Testis (tissue), 3 donors: ENCODE measurements around the gene C17orf113. TPM values are rescaled to one million over a fixed set of nuclear protein-coding genes. Genes with fewer than 3 reads are reported as not detected.

Source experiments
- DNase-seq: peaks from one replicate; pipeline ENCODE4 v3.0.0-alpha.2; 2019
- H3K27ac ChIP-seq, 2 donors: fragments of 200-600 bp; sonication (generic); one replicate each; pipeline ENCODE4 v1.5.1; 2019
- H3K27me3 ChIP-seq: fragments of 200-600 bp; sonication (generic); one replicate; pipeline ENCODE4 v1.5.1; 2019
- H3K36me3 ChIP-seq: fragments of 200-600 bp; sonication (generic); one replicate; pipeline ENCODE4 v1.5.1; 2017; ENCODE audit warnings: low read depth; ENCODE audit errors: missing control alignments
- H3K4me1 ChIP-seq: fragments of 200-600 bp; sonication (generic); one replicate; pipeline ENCODE4 v1.5.1; 2019
- H3K4me3 ChIP-seq, 2 donors: fragments of 200-600 bp; sonication (generic); one replicate each; pipeline ENCODE4 v1.5.1; 2017 to 2019
- H3K9me3 ChIP-seq: fragments of 200-600 bp; sonication (generic); one replicate; pipeline ENCODE4 v1.5.1; 2017
- POLR2A ChIP-seq: fragments of 450-650 bp; IDR thresholded peaks from one replicate; pipeline ENCODE4 v1.6.1; 2017; ENCODE audit warnings: antibody characterized with exemption, mild to moderate bottlenecking, moderate library complexity
- WGBS, 2 donors: methylation state at CpG; one replicate each; pipeline ENCODE4 v1.1.5; 2018; 5-methylcytosine and 5-hydroxymethylcytosine counted together
- intact Hi-C: fragments of 100-400 bp; cut with DNase I; formaldehyde crosslinking; loops from one replicate; pipeline ENCODE4 v1.15.1; 2023; ENCODE audit warnings: low total_unique reads
- polyA plus RNA-seq: library from polyadenylated mRNA; stranded (reverse); fragments of 350-450 nt; fragmentation: Illumina TruSeq; extraction: RNeasy Lipid Tissue Mini Kit (QIAGEN cat#74804); gene quantifications from one replicate; pipeline ENCODE4 v1.2.3, GENCODE V29; 2014; ENCODE audit warnings: low read depth, low replicate concordance; ENCODE audit not compliant: insufficient read depth
- total RNA-seq, 2 donors: library from RNA; depleted of rRNA; stranded (reverse); fragments of >200 nt; gene quantifications; one replicate each; pipeline ENCODE4 v1.2.3, GENCODE V29; 2016
- TF ChIP-seq, protein P1 (sequence below), 3 experiments: fragments of 450-650 bp in 2 of 3; fragments of 200-600 bp in 1 of 3; sonication (generic) in 1 of 3; IDR thresholded peaks; one replicate each; pipeline ENCODE4 v1.5.1; 2016 to 2019; ENCODE audit warnings: antibody characterized with exemption in 3 of 3, mild to moderate bottlenecking in 2 of 3, moderate library complexity in 1 of 3

Gene C17orf113
- total and polyA plus RNA-seq, 3 donors from 2014 or later = 2.8 to 11.3 (median 7.7) TPM

DNA sequence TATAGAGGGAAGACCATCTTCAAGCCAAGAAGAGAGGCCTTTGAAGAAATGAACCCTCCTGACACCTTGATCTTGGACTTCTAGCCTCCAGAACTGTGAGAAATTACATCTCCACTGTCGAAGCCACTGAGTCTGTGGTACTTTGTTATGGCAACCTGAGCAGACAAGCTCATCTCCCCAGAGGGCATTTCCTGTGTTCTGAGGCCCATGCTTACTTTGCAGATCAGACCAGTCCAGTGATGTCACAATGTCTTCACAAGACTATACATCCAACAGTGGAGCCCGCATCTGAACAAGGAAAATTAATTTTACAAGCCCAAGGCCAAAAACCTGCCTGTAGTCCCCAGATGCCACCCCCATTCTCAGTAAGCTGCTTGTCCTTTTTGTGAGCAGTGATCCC is 14.8 kb upstream of the C17orf113 start:
- peaks cover 5% of the 10 kb centered on the region for H3K4me1 ChIP-seq
- no peak overlapping the region for H3K4me3 ChIP-seq
- H3K9me3 ChIP-seq = no peaks in the 10 kb centered on the region
- no peak overlapping the region for H3K27ac ChIP-seq
- TF ChIP-seq POLR2A = no peak
- TF ChIP-seq, protein P1, sequence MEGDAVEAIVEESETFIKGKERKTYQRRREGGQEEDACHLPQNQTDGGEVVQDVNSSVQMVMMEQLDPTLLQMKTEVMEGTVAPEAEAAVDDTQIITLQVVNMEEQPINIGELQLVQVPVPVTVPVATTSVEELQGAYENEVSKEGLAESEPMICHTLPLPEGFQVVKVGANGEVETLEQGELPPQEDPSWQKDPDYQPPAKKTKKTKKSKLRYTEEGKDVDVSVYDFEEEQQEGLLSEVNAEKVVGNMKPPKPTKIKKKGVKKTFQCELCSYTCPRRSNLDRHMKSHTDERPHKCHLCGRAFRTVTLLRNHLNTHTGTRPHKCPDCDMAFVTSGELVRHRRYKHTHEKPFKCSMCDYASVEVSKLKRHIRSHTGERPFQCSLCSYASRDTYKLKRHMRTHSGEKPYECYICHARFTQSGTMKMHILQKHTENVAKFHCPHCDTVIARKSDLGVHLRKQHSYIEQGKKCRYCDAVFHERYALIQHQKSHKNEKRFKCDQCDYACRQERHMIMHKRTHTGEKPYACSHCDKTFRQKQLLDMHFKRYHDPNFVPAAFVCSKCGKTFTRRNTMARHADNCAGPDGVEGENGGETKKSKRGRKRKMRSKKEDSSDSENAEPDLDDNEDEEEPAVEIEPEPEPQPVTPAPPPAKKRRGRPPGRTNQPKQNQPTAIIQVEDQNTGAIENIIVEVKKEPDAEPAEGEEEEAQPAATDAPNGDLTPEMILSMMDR (IDR thresholded peaks at IDR 0.05) = no peak
- no peaks in the 10 kb centered on the region for H3K27me3 ChIP-seq
- intact Hi-C loops = no loop called here
- DNase-seq = no peak
- H3K36me3 ChIP-seq = no peaks in the 10 kb centered on the region
- WGBS, 2 donors = 86 to 90% methylated on average over 2 of the region's 2 CpGs

DNA sequence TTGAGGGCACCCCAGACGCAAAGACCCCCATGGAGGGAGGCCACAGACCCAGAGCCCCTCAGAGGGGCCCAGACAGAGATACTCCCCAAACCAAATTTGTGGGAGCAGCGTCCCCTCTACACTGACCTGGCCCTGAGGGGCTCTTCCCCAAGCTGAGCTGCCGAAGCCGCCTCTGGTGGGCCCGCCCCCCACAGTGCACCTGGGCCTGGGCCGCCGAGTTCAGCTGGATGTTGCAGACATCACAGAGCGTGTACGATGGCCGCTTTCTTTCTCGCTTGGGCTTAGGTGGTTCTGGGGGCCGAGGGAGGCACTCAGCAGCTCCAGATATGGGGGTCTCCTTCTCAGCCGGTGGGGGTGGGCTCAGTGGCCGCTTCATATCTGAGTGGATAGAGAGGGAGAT is 12.3 kb upstream of the C17orf113 start:
- Histone ChIP-seq H3K27ac (no peak overlapping the region), H3K4me3 (no peak overlapping the region), H3K4me1 (peaks cover 10% of the 10 kb centered on the region), H3K9me3 (no peaks in the 10 kb centered on the region), H3K36me3 (no peaks in the 10 kb centered on the region), H3K27me3 (no peaks in the 10 kb centered on the region)
- intact Hi-C loops = no loop called here
- 88 to 90% methylated on average over 14 of the region's 14 CpGs for WGBS, 2 donors
- TF ChIP-seq POLR2A = no peak
- TF ChIP-seq, protein P1 (IDR thresholded peaks at IDR 0.05) = no peak
- DNase-seq = no peak

DNA sequence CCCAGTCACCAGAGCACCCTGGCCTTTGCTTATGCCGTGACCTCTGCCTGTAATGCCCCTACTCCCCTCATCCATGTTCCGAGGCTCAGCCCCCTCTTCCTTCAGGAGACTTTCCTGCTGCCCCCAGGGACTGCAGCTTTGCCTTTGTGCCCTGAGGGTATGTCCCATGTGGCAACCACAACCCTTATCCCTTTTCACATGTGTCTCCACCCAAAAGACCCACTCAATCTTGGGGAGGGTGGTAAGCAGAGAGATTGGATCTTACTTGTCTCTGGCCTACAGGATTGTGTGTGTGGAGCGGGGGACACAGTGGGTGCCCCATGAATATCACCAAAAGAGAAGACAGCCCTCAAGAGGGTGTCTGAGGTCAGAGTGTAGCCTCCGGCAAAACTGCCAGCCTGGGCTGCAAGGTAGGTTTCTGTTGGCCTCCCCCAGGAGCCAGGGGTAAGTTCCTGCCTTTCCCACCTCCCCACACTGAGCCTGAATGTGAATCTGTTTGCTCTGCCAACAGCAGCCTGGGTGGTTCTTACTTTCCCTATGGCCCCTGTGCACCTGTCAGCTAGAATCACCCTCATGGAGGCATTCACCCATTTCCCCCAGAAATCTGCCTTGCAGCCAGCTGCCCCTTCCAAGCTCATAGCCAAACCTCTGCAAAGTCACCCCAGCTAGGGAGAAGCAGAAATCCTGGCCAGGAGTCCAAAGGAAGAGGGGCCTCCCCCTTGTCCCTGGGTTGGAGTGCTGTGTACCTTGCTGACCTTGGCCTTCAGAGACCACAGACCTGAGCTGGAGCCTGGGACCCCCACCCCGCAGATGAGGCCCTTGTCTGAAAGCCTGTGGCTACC is 11.5 kb upstream of the C17orf113 start:
- H3K27me3 ChIP-seq = no peaks in the 10 kb centered on the region
- 72 to 77% methylated on average over 4 to 5 of the region's 5 CpGs for WGBS, 2 donors
- H3K27ac ChIP-seq = no peak overlapping the region
- no peaks in the 10 kb centered on the region for H3K36me3 ChIP-seq
- no peaks in the 10 kb centered on the region for H3K9me3 ChIP-seq
- no peak overlapping the region for H3K4me3 ChIP-seq
- TF ChIP-seq POLR2A = no peak
- TF ChIP-seq, protein P1 (IDR thresholded peaks at IDR 0.05) = no peak
- H3K4me1 ChIP-seq = peaks cover 8% of the 10 kb centered on the region
- intact Hi-C loops = no loop called here
- no peak for DNase-seq

DNA sequence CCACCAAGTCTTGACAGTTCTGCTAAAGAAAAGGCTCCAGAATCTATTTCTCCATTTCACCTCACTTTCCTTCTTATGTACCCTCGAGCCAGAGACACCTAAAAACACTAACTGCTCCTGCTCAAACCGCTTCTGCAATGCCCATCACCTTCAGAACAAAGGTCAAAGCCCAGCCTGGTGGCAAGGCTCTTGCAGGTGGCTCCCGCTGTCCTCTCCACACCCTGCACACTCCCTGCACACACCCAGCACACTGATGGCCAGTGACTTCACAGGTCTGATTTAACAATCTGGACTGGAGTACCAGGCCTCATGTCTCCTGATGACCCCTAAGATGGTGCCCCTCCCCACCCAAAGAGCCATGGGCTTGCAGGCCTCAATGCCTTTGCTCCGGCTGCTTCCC is 9.8 kb upstream of the C17orf113 start:
- Histone ChIP-seq H3K27me3 (no peaks in the 10 kb centered on the region), H3K9me3 (no peaks in the 10 kb centered on the region), H3K36me3 (no peaks in the 10 kb centered on the region), H3K4me3 (no peak overlapping the region), H3K4me1 (peaks cover 14% of the 10 kb centered on the region), H3K27ac (no peak overlapping the region)
- DNase-seq = no peak
- no peak for TF ChIP-seq POLR2A
- TF ChIP-seq, protein P1 (IDR thresholded peaks at IDR 0.05) = no peak
- WGBS, 2 donors = 95% methylated on average over 4 of the region's 4 CpGs
- intact Hi-C loops = no loop called here

DNA sequence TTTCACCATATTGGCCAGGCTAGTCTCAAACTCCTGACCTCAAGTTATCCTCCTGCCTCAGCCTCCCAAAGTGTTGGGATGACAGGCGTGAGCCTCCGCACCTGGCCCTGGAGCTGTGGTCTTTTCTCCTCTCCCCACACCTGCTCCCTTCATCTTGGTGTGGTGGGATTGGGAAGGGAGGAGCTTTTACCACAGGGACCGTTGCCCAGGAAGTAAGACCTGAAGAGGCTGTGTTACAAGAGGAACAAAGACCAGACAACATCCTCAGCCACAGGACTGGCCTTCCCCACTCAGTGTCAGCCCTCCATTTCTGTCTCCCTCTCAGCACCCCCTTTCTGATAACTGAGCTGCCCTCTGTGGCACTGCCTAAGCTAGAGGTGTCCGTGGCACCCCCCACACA is 9.4 kb upstream of the C17orf113 start:
- Histone ChIP-seq H3K27me3 (no peaks in the 10 kb centered on the region), H3K4me3 (no peak overlapping the region), H3K36me3 (no peaks in the 10 kb centered on the region), H3K27ac (no peak overlapping the region), H3K4me1 (peaks cover 18% of the 10 kb centered on the region), H3K9me3 (no peaks in the 10 kb centered on the region)
- TF ChIP-seq POLR2A = no peak
- TF ChIP-seq, protein P1 (IDR thresholded peaks at IDR 0.05) = no peak
- 87 to 88% methylated on average over 4 of the region's 4 CpGs for WGBS, 2 donors
- no peak for DNase-seq
- intact Hi-C loops = no loop called here
